HL-60/S4 (cell line): ENCODE measurements around the gene GDF10.

Experiments
- in situ Hi-C: fragments of 300-500 bp; cut with MboI; formaldehyde crosslinking; loops from 2 replicates; pipeline ENCODE4 v1.14.3; 2022; ENCODE audit warnings: low sequenced_read_pairs

GDF10 gene

DNA sequence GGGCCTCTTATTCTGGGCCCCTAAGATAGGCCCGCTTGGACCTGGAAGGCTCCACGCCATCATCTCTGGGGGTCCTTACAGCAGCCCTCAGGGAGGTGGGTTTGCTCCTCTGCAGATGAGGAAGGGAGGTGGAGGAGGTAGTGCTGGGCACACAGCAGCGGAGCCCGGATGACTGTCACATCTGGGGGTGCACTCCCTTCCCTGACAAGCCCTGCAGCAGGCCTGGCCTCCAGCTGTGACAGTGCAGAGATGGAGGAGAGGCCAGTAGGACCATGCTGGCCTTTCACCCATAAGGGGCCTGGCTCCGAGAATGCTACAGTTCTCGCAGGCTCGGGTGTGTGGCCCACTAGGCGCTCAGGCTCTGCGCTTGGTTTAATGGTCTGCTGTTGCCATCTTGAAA lies 31.5 kb downstream of the GDF10 start:
- in situ Hi-C loops: no loop called here

DNA sequence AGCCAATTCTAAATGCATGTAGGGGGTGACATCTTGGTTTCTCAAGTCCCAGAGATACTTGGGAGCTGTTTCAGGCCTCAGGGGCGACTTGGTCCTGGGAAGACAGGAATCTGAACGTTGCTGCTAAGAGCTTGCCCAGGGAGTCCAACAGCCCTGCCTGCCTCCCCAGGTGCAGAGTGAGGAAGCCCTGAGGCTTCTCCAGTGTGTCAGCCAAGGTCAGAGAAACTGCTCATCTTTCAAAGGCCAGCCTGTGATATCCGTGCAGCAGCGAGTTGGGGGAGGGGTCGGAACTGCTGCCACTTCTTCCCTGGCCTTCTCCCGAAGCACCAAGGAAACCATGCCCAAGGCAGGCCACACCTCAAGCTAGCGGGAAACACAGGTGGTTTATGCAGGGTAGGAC lies 32.0 kb downstream of the GDF10 start:
- in situ Hi-C loops: no loop called here

DNA sequence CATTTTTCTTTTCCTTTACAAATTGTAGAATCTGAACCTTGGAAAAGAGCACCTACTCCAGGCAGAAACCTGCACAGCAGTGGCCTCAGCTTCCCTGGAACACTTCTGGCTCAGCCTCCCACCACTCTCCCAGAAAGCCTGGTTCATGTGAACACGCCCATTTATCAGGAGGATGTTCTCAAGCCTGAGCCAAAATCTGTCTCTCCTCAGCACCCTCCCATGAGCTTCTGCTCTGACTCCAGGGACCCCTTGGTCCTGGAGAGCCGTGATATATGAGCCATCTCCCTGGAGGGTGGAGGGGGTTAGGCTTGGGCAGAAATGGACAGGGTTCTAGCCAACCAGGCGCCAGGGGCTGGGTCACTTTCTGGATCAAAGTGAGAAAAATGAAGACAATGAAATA lies 32.4 kb downstream of the GDF10 start:
- in situ Hi-C loops: no loop called here

DNA sequence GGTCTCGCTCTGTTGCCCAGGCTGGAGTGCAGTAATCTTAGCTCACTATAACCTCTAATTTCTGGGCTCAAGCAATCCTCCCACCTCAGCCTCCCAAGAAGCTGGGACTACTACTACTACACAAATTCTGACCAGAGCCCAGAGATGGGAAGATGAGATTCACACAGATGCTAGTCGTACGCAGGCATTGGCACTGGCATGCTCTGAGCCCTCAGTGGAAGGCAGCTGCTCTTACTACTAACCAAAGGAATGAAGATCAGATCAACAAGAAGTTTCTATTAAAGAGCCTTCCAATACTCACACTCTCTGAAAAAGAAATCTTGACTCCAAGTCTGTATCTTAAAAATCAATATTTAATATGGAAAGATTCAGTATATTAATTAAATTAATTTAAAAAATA lies 32.9 kb downstream of the GDF10 start:
- in situ Hi-C loops: no loop called here

- in situ Hi-C loops: no loop called here
These were observed 33.5 kb downstream of the GDF10 start for GRCh38 chr10:47333532-47333931.

- in situ Hi-C loops: no loop called here
These were observed 34.7 kb downstream of the GDF10 start for GRCh38 chr10:47334466-47335295.

- in situ Hi-C loops: no loop called here
These were observed 35.9 kb downstream of the GDF10 start for GRCh38 chr10:47335906-47336305.

DNA sequence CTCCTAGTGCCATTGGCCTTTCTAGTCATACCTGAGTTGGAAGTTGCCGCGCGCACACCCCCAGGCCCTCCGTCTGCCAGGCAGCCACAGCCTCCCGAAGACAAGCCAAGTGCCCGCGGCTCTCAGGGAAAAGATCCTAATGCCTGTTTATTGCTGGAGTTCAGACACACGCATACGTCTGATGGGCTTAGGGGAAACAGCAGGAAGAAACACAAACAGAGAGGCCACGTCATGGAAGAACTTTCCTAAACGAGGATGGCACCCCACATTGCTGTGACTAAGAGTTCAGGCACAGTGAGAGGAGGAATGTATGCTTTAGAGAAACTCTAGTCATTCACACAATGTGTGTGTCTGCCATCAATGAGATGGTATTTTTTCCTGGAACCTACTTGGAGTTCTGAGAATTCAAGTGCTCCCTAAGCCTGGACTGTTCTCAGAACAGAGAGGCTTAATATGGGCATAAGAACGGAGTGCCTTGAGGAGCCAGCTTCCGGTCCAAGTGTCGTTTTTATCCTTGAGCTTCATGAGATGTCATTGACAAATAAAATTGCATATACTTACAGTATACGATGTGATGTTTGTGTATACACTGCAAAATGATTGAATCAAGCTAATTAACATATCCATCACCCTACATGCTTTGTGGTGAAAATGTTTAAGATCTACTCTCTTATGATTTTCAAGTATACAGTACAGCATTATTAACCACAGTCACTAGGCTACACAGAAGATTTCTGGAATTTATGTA lies 36.6 kb downstream of the GDF10 start:
- in situ Hi-C loops: no loop called here

GRCh38 chr10:47337310-47337709 lies 37.3 kb downstream of the GDF10 start:
- in situ Hi-C loops: no loop called here

DNA sequence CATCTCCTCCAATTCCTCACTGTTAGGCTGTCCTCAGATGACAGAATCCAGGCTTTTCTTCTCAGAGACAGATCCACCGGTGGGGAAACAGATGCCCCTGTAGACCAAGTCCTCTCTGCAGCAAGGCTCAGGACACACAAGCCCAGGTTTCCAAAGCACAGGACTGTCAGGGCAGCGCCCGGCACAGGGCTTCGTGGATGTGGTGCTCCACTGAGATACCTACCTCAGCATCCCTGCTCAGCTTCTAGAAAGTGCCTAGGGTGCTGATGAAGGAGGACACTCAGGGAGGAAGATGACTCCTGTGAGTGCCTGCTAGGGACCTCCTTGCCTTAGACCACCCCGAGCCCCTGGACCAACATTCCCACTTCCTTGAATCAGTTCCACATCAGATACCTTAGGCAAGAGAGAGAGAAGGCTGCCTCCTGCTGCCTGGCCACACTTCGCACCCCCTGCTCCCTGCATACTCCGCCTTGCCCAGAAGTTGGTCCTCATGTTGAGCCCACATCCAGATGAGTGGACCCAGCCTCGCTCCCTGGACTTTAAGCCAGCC lies 39.3 kb downstream of the GDF10 start:
- in situ Hi-C loops: no loop called here

DNA sequence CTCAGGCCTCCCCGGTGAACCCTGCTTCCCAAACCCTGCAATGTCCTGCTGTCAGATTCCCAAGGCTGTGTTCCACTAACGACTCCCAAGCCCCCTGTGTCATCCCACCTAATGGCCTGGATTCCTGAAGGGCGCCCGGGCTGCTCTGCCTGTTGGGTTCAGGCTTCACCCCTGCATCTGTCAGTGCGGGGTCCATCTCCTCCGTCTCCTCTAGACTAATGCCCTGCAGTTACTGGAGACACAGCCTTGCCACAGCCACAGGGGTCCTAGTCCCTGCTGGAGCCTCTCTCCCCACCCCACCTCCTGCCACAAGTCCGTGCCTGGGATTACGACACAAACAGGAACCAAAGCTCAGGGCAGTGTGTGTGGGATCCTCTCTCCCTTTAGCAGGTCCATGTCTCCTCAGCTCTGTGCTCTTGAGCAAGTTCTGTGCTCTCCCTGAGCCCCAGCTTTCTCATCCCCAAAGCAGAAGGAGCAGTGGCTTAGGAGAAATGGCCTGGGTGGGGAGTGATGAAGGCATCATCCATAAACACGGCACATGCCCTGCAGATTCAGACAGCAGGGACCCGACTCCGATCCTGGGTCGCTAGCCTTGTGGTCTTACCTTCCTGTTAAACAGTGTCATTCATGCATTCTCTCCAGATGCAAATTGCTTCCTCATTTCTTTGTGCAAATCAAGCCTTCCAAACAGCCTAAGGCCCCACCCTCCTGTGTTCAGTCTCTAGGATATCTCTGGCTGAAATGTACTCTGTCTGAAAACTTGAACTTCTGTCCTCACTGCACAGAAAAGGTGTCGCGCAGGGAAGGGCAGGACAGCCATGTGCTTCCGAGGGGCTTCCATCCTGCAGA lies 40.0 kb downstream of the GDF10 start:
- in situ Hi-C loops: no loop called here

GRCh38 chr10:47340608-47341170 lies 40.7 kb downstream of the GDF10 start:
- in situ Hi-C loops: no loop called here

GRCh38 chr10:47344996-47345870 lies 45.2 kb downstream of the GDF10 start:
- in situ Hi-C loops: no loop called here

GRCh38 chr10:47346581-47347302 lies 46.7 kb downstream of the GDF10 start:
- in situ Hi-C loops: no loop called here

- in situ Hi-C loops: no loop called here
These were observed 47.3 kb downstream of the GDF10 start for GRCh38 chr10:47347303-47347675.

DNA sequence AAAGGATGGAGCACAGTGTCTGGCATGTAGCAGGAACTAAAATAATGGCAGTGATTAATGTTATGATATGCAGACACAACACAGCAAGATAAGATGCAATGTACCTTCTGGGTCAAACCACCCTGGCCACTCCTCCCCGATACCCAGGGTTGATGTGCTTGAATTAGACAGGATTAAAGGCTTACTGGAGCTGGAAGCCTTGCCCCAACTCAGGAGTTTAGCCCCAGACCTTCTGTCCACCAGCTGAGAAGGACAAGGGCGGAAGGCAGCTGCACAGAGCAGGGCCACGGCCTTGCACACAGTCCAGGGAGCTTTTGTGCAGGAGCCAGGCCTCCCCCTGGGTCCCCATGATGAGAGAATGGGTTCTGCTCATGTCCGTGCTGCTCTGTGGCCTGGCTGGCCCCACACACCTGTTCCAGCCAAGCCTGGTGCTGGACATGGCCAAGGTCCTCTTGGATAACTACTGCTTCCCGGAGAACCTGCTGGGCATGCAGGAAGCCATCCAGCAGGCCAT lies 48.2 kb downstream of the GDF10 start, which contains the start of gene RBP3:
RBP3 (plus strand) TSS at position 226 of the 514 bp plus-strand sequence; CDS start at position 348, 122 bp downstream.
- in situ Hi-C loops: no loop called here

DNA sequence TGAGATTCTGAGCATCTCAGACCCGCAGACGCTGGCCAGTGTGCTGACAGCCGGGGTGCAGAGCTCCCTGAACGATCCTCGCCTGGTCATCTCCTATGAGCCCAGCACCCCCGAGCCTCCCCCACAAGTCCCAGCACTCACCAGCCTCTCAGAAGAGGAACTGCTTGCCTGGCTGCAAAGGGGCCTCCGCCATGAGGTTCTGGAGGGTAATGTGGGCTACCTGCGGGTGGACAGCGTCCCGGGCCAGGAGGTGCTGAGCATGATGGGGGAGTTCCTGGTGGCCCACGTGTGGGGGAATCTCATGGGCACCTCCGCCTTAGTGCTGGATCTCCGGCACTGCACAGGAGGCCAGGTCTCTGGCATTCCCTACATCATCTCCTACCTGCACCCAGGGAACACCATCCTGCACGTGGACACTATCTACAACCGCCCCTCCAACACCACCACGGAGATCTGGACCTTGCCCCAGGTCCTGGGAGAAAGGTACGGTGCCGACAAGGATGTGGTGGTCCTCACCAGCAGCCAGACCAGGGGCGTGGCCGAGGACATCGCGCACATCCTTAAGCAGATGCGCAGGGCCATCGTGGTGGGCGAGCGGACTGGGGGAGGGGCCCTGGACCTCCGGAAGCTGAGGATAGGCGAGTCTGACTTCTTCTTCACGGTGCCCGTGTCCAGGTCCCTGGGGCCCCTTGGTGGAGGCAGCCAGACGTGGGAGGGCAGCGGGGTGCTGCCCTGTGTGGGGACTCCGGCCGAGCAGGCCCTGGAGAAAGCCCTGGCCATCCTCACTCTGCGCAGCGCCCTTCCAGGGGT lies 48.9 kb downstream of the GDF10 start:
- in situ Hi-C loops: no loop called here

- in situ Hi-C loops: no loop called here
These were observed 49.5 kb downstream of the GDF10 start for GRCh38 chr10:47349516-47349915.
